IPS-NIHi11 (cell line): ENCODE measurements around the gene KRTAP6-2.

Source experiments
- DNase-seq: peaks from one replicate; pipeline ENCODE4 v3.0.0; 2012; ENCODE audit warnings: mixed read lengths, low spot score

The KRTAP6-2 gene

GRCh38 chr21:30567617-30568016 lies 31.1 kb downstream of the KRTAP6-2 start:
- no peak for DNase-seq

- no peak for DNase-seq
These were observed 35.1 kb downstream of the KRTAP6-2 start for GRCh38 chr21:30563630-30564029.

GRCh38 chr21:30563072-30563471 lies 35.6 kb downstream of the KRTAP6-2 start:
- DNase-seq, result no peak

- DNase-seq, result no peak
These were observed 36.7 kb downstream of the KRTAP6-2 start for GRCh38 chr21:30561957-30562356.

GRCh38 chr21:30561264-30561895 lies 37.3 kb downstream of the KRTAP6-2 start, which contains the start of gene KRTAP19-7:
TSS of gene KRTAP19-7 (minus strand) at chr21:30561314. CDS start at chr21:30561289, 25 bp downstream.
- DNase-seq, result no peak

GRCh38 chr21:30555095-30555494 lies 43.6 kb downstream of the KRTAP6-2 start:
- DNase-seq, result no peak

- DNase-seq, result no peak
These were observed 45.9 kb downstream of the KRTAP6-2 start for GRCh38 chr21:30552782-30553181.
